Fibroblast of skin of right biceps (primary cell): ENCODE results near the gene SLC15A3.
"Not testable (repeated sequence)": the region's sequence is repeated elsewhere in the genome, so short reads cannot be mapped to it uniquely, and the experiment has no call there.

Source experiments
- DNase-seq: peaks from one replicate; pipeline ENCODE4 v3.0.0-alpha.2; 2013

SLC15A3 gene

GRCh38 chr11:60912223-60912850, 39.6 kb downstream of the SLC15A3 start:
- DNase-seq: no peak

- no peak for DNase-seq
Measured at GRCh38 chr11:60910711-60911380, 41.1 kb downstream of the SLC15A3 start.

DNA sequence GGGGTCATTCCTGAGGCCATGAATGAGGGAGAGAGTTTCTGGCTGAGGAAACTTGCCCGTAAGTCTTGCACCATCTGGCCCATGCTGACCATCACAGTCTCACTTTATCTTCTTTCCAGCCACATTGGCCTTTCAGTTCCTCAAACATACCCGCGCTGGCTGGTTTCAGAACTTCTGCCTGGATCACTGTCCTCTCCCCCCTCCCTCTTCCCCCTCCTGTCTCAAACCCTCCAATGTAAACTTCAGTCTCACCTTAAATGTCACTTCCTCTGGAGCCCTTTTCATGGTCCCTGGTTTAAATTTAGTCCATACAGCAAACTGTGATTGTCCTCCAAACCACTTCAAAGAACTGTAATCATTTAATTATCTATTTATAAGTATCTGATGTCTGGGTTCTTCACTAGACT, 41.7 kb downstream of the SLC15A3 start:
- no peak for DNase-seq

DNA sequence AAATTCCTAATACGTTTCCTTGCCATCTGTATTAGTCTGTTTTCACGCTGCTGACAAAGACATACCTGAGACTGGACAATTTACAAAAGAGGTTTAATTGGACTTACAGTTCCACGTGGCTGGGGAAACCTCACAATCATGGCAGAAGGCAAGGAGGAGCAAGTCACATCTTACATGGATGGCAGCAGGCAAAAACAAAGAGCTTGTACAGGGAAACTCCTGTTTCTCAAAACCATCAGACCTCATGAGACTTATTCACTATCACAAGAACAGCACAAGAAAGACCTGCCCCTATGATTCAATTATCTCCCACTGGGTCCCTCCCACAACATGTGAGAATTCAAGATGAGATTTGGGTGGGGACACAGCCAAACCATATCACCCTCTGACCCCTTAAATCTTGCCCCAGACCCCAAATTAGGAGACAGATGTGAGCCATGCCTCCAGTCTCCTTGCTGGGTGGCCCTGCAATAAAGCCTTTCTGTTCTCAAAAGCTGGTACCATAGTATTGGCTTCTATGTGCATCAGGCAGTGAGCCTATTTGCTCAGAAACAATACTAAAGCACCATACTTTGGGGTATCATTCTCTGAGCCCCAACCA, 42.2 kb downstream of the SLC15A3 start:
- DNase-seq: not testable (repeated sequence)

GRCh38 chr11:60908803-60909202, 43.2 kb downstream of the SLC15A3 start:
- no peak for DNase-seq

DNA sequence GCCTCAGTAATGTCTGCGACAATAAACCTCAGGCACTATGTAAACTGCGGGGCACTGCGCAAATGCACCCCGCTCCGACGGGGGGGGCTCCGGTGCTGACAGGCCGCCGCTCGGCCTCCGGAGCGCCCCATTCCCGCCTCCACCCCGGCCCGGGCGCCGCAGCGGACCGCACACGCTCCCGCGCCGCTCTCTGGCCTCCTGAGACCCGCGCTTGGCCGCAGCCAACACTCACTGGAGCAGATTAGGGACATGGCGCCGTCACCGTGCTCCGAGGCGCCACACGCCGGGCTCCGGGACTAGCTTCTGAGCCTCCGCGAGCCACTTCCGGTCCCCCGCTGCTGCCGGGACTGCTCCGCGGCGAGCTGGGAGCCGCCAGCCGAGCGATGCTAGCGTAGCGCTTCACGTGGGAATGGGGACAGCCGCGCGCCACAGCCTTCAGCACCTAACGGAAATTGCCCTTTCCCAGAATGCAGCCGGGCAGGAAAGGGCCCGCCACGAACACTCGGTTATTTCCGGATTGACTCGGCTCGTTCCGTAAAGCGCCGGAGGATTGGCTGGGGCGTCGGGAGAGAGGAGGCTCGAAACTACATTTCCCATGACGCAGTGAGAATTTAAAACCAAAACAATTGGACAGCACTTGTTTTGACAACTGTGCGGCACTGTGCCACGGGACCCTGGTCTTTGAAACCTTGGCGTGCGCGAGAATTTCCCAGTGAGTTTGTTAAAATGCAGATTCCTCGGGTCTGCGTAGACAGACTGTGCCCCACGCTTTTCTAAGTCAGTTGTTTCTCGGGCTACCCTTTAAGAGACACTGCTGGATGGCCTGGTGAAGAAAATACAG, 45.6 kb downstream of the SLC15A3 start, which contains the start of gene PRPF19:
Gene PRPF19, minus strand, starts transcription at position 454 of the 841 bp plus-strand sequence. Its CDS starts 203 bp downstream, at position 251.
- peak; percentile 95 for DNase-seq

DNA sequence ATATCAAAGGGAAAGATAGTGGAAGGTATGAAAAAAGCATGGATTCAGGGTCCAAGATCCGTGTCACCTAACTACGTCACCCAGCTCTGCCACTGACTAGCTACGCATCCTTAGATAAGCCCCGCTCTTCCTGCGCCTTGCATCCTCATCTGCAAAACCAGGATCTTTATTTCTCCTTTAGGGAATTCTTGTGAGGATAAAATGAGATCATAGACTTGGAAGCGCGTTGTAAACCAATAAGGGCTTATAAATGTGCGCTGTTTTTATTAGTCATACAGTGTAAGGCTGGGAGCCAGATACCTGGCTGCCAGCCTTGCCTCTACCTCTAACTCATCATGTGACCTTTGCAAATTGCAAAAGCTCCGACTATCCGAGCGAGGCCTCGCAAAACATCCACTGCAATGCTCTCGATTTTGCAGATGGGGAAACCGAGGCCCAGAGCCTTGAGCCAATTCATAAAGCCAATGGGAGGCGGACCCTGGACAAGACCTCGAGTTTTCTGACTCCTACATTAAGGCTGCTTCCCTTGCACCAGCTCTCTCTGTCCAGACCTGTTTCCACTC, 46.3 kb downstream of the SLC15A3 start:
- peak; percentile 65 for DNase-seq

GRCh38 chr11:60905047-60905446, 46.9 kb downstream of the SLC15A3 start:
- no peak for DNase-seq

DNA sequence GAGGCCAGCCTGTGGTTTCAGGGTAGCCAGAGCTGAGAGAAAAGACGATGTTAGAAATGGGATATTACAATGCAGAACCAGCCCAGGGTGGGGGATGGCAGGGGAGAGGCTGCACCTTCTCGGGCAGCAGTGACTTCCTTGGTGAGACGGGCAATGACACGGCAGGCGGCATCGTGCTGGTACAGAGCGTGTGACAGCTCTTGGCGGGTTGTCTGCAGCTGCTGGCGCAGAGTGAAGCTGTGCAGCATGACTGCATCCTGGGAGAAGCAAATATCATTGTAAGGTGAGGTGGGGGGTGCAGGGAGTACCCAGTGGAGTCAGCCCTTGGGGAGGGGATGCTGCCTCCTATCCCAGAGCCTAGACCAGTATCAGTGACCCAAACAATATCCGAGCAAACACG, 49.4 kb downstream of the SLC15A3 start:
- no peak for DNase-seq

GRCh38 chr11:60900673-60901404, 51.1 kb downstream of the SLC15A3 start:
- DNase-seq: no peak

DNA sequence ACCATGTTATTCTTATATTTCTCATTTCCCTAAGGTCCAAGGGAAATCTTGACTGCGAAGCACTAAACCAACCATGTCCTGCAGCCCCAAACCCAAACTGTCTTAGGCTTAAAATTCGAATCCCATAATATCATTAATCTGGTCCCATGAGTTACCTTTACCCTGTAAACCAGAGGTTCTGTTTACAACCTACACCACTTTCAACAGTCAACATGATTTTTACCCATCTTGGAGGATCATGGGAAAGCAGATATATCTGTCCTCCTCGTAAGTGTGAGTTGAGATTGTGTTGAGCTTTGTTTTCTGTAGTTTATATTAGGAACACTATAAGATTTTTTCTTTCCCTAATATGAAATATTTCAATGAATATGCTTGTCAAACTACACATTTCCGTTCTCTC, 52.0 kb downstream of the SLC15A3 start:
- DNase-seq: no peak

DNA sequence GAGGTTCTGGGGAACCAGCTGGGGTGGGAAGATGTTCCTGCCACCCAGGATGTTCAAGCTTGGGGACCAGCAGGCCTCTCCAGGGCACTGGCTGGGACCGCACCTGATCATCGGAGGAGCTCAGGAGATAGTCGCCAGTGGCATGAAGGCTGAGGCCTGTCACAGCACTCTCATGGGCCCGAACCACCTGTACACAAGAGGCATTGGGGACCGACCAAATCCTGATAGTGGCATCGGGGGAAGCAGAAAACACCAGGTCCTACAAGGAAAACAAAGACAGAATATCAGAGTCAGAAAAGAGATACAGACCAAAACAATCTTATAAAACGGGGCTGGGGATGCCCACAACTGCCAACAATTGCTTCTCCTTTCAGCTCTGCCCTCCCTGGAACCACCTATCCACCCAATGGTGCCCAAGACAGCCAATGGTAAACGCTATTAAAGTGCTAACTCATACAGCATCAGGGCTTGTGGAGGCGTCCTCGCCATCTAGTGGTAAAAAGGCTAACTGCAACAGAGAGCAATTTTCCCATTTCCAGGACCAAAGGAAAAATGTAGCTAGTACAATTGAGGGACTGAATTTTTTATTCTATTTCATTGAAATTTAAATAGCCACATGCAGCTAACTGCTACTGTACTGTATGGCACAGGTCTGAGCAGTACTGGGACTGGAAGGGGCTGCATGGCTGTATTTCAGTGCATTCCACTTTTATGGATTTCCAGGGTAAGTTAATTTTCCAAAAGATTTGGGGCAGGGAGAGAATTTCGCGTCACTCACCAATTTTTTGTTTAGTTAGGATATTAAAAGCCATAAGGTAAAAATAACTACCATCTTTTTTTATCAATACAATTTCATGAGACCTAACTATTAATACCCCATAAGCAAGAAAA, 52.7 kb downstream of the SLC15A3 start:
- DNase-seq: peak; percentile 61

DNA sequence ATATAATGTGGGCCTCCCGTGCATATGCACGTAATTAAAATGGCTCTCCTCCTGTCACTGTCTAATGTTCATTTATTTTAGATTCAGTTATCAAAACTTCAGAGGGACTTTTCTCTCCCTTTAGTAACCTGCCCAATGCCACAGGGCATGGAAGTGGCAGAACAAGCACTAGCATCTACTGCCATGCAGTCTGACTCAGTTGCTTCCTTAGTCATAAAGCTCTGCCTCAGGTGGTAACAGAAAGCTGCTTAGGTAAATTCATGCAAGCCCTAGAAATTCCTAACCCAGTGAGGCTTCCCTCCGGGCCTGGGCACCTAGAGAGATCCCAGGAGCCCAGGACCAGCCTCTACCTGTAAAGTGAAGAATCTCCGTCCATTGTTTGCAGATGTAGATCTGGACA, 54.5 kb downstream of the SLC15A3 start:
- DNase-seq: no peak

DNA sequence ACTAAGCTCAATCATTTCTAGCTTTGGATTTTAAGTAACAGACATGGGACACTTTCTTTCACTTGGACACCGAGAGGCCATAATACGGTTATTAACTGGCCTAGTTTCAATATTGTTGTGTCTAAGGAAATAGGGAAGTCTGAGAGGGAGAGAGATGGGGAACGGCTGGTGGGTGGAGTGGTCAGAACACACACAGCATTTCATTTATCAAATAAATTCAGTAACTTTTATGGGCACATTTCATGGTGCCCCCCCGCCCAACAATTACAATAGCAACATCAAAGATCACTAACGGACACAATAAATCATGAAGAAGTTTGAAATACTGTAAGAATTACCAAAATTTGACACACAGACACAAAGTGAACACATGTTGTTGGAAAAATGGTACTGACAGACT, 56.3 kb downstream of the SLC15A3 start:
- no peak for DNase-seq

- no peak for DNase-seq
Measured at GRCh38 chr11:60891103-60891741, 60.8 kb downstream of the SLC15A3 start.

GRCh38 chr11:60890696-60891095, 61.3 kb downstream of the SLC15A3 start:
- DNase-seq: no peak

- DNase-seq: no peak
Measured at GRCh38 chr11:60889869-60890311, 62.1 kb downstream of the SLC15A3 start.

- peak; percentile 35 for DNase-seq
Measured at GRCh38 chr11:60887556-60887955, 64.4 kb downstream of the SLC15A3 start.
